PC-9 (cell line): Measurements from ENCODE around the gene EIF4G2. TPM values are rescaled to one million over a fixed set of nuclear protein-coding genes. Genes with fewer than 3 reads are reported as not detected.
"Not testable (repeated sequence)": the region's sequence is repeated elsewhere in the genome, so short reads cannot be mapped to it uniquely, and the experiment has no call there.

ENCODE experiments used
- BruUV-seq: library from RNA; stranded (reverse); fragments of 400-500 nt; replicated peaks from 2 replicates; lab custom pipeline; 2021; lab: Mats Ljungman, UMichigan
- CTCF ChIA-PET: fragments of 300-600 bp; sonication (Branson Sonifier 250); formaldehyde crosslinking; loops from one replicate; lab custom pipeline; 2022; ENCODE audit warnings: antibody characterized with exemption; lab: Charles Lee
- POLR2A ChIA-PET: fragments of 300-600 bp; sonication (Branson Sonifier 250); formaldehyde crosslinking; loops from one replicate; lab custom pipeline; 2022; ENCODE audit warnings: antibody characterized with exemption; ENCODE audit not compliant: unreplicated experiment; lab: Charles Lee
- DNase-seq, 2 experiments: peaks; one replicate each; pipeline versions ENCODE4 v3.0.0 to v3.0.0-alpha.2; 2015 to 2022; ENCODE audit warnings: mixed read lengths in 1 of 2
- H2AFZ ChIP-seq: fragments of 200-600 bp; sonication (generic); 2 replicates; pipeline ENCODE4 v1.8.1; 2017; ENCODE audit warnings: antibody characterized with exemption
- H3F3A ChIP-seq: fragments of 200-600 bp; sonication (generic); 2 replicates; pipeline ENCODE4 v1.8.1; 2017; ENCODE audit warnings: antibody characterized with exemption, mild to moderate bottlenecking, low read depth; ENCODE audit not compliant: insufficient read depth
- H3K27ac ChIP-seq: fragments of 200-600 bp; sonication (generic); 2 replicates; pipeline ENCODE4 v1.6.1; 2016; ENCODE audit warnings: mixed run types
- H3K27me3 ChIP-seq: fragments of 200-600 bp; sonication (generic); 2 replicates; pipeline ENCODE4 v1.6.1; 2016; ENCODE audit warnings: low read depth, mixed run types; ENCODE audit not compliant: insufficient read depth
- H3K36me3 ChIP-seq: fragments of 200-600 bp; sonication (generic); 2 replicates; pipeline ENCODE4 v1.6.1; 2016; ENCODE audit warnings: low read depth, mixed run types
- H3K4me1 ChIP-seq: fragments of 200-600 bp; sonication (generic); replicated peaks from 2 replicates; pipeline ENCODE4 v1.6.1; 2016; ENCODE audit warnings: mixed run types; ENCODE audit not compliant: insufficient read depth
- H3K4me2 ChIP-seq: fragments of 200-600 bp; sonication (generic); 2 replicates; pipeline ENCODE4 v1.6.1; 2017; ENCODE audit warnings: mixed run types
- H3K4me3 ChIP-seq: fragments of 200-600 bp; sonication (generic); 2 replicates; pipeline ENCODE4 v1.6.1; 2016; ENCODE audit warnings: mixed run types
- H3K79me2 ChIP-seq: fragments of 200-600 bp; sonication (generic); 2 replicates; pipeline ENCODE4 v1.6.1; 2017; ENCODE audit warnings: low read depth, mixed run types
- H3K9me2 ChIP-seq: fragments of 200-600 bp; sonication (generic); 2 replicates; pipeline ENCODE4 v1.8.1; 2017; ENCODE audit warnings: mild to moderate bottlenecking; ENCODE audit not compliant: insufficient read depth
- H3K9me3 ChIP-seq: fragments of 200-600 bp; sonication (generic); 2 replicates; pipeline ENCODE4 v1.8.1; 2016; ENCODE audit warnings: low read depth; ENCODE audit not compliant: insufficient read depth
- H4K20me1 ChIP-seq: fragments of 200-600 bp; sonication (generic); 2 replicates; pipeline ENCODE4 v1.8.1; 2017; ENCODE audit not compliant: insufficient read depth
- EZH2 ChIP-seq: fragments of 200-600 bp; sonication (generic); IDR thresholded peaks from 2 replicates; pipeline ENCODE4 v1.8.0; 2017; ENCODE audit warnings: antibody characterized with exemption, low read depth
- intact Hi-C: fragments of 100-400 bp; cut with micrococcal nuclease; formaldehyde crosslinking; loops from one replicate; pipeline ENCODE4 v1.10.0; 2022; ENCODE audit not compliant: unreplicated experiment
- total RNA-seq: library from RNA; stranded (reverse); gene quantifications from 2 replicates; pipeline ENCODE4 v1.2.3, GENCODE V29; 2021
- TF ChIP-seq, protein P1 (sequence below): fragments of 200-600 bp; sonication (generic); conservative IDR thresholded peaks from 2 replicates; pipeline ENCODE4 v1.6.1; 2017; ENCODE audit warnings: mixed run types, antibody characterized with exemption, mild to moderate bottlenecking, moderate library complexity

The EIF4G2 gene
- total RNA-seq, 1 experiment from 2014 or later = 353 TPM

DNA sequence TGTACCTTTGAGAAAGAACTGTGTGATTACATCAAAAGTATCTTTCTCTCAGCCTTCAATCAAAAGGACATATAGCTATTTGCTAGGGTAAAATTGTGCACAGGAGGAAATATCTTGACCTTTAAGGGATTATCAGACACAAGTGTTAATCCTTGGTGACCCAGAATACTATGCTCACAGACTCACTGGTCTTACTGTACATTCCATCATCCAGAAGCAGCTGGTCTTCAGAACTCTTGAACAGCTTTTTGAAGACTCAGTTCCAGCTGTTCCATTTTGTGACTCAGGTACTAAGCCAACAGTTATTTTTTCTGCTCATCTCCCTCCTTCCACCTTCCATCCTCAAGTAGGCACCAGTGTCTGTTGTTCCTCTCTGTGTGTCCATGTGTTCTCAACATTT, 29.4 kb upstream of the EIF4G2 start:
- Histone ChIP-seq H3K36me3 (no peaks in the 10 kb centered on the region), H3K4me1 (peaks cover 14% of the 10 kb centered on the region), H4K20me1 (no peaks in the 10 kb centered on the region), H3K27me3 (no peaks in the 10 kb centered on the region), H3K4me2 (no peak overlapping the region), H3K79me2 (no peaks in the 10 kb centered on the region), H3K27ac (no peak overlapping the region), H2AFZ (no peak overlapping the region), H3K4me3 (no peak overlapping the region), H3F3A (peaks cover 9% of the 10 kb centered on the region), H3K9me2 (no peaks in the 10 kb centered on the region), H3K9me3 (no peaks in the 10 kb centered on the region)
- intact Hi-C loops = no loop called here
- ChIA-PET CTCF (no interaction called here), POLR2A (no interaction called here)
- DNase-seq = no peak
- BruUV-seq = no TSS peak
- TF ChIP-seq, protein P1, sequence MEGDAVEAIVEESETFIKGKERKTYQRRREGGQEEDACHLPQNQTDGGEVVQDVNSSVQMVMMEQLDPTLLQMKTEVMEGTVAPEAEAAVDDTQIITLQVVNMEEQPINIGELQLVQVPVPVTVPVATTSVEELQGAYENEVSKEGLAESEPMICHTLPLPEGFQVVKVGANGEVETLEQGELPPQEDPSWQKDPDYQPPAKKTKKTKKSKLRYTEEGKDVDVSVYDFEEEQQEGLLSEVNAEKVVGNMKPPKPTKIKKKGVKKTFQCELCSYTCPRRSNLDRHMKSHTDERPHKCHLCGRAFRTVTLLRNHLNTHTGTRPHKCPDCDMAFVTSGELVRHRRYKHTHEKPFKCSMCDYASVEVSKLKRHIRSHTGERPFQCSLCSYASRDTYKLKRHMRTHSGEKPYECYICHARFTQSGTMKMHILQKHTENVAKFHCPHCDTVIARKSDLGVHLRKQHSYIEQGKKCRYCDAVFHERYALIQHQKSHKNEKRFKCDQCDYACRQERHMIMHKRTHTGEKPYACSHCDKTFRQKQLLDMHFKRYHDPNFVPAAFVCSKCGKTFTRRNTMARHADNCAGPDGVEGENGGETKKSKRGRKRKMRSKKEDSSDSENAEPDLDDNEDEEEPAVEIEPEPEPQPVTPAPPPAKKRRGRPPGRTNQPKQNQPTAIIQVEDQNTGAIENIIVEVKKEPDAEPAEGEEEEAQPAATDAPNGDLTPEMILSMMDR = no peak
- no peak for TF ChIP-seq EZH2

GRCh38 chr11:10836884-10837283, 28.2 kb upstream of the EIF4G2 start:
- CTCF ChIA-PET, H3K4me2 ChIP-seq, H3F3A ChIP-seq, H3K36me3 ChIP-seq, BruUV-seq, H3K9me3 ChIP-seq, DNase-seq, POLR2A ChIA-PET, H3K79me2 ChIP-seq, H2AFZ ChIP-seq, H3K27me3 ChIP-seq, H3K9me2 ChIP-seq, H3K4me1 ChIP-seq, H3K27ac ChIP-seq, H4K20me1 ChIP-seq, H3K4me3 ChIP-seq, intact Hi-C loops: not testable (repeated sequence)

GRCh38 chr11:10829139-10829538, 20.4 kb upstream of the EIF4G2 start:
- no peak for TF ChIP-seq EZH2
- TF ChIP-seq, protein P1 = no peak
- H3K9me3 ChIP-seq = no peaks in the 10 kb centered on the region
- H4K20me1 ChIP-seq = no peaks in the 10 kb centered on the region
- intact Hi-C loops = no loop called here
- CTCF ChIA-PET = no interaction called here
- H3K4me2 ChIP-seq = no peak overlapping the region
- BruUV-seq = no TSS peak
- H3F3A ChIP-seq = no peaks in the 10 kb centered on the region
- H2AFZ ChIP-seq = no peak overlapping the region
- H3K79me2 ChIP-seq = no peaks in the 10 kb centered on the region
- H3K4me3 ChIP-seq = no peak overlapping the region
- H3K36me3 ChIP-seq = no peaks in the 10 kb centered on the region
- DNase-seq = no peak
- no peak overlapping the region for H3K27ac ChIP-seq
- H3K9me2 ChIP-seq = no peaks in the 10 kb centered on the region
- no peaks in the 10 kb centered on the region for H3K4me1 ChIP-seq
- POLR2A ChIA-PET = no interaction called here
- H3K27me3 ChIP-seq = no peaks in the 10 kb centered on the region

- Histone ChIP-seq H3K4me1 (no peaks in the 10 kb centered on the region), H3K27ac (no peak overlapping the region), H3K9me2 (no peaks in the 10 kb centered on the region), H3K4me3 (no peak overlapping the region), H3K36me3 (no peaks in the 10 kb centered on the region), H3K9me3 (no peaks in the 10 kb centered on the region), H3K27me3 (no peaks in the 10 kb centered on the region), H3K79me2 (no peaks in the 10 kb centered on the region), H3K4me2 (no peak overlapping the region), H4K20me1 (no peaks in the 10 kb centered on the region), H3F3A (no peaks in the 10 kb centered on the region), H2AFZ (no peak overlapping the region)
- CTCF ChIA-PET = no interaction called here
- intact Hi-C loops = no loop called here
- BruUV-seq = no TSS peak
- DNase-seq = no peak
- TF ChIP-seq EZH2 = no peak
- TF ChIP-seq, protein P1 = no peak
- POLR2A ChIA-PET = no interaction called here
These were observed 19.7 kb upstream of the EIF4G2 start for GRCh38 chr11:10828402-10828801.
